Vagina (tissue), 2 donors: ENCODE results near the gene GNPAT. TPM values are rescaled to one million over a fixed set of nuclear protein-coding genes. Genes with fewer than 3 reads are reported as not detected.
"Not testable (repeated sequence)": the region's sequence is repeated elsewhere in the genome, so short reads cannot be mapped to it uniquely, and the experiment has no call there.

Source experiments
- DNase-seq, 2 donors: peaks; one replicate each; pipeline ENCODE4 v3.0.0-alpha.2; 2017; ENCODE audit errors: extremely low spot score in 2 of 2
- H3K27ac ChIP-seq: fragments of 200-600 bp; sonication (generic); one replicate; pipeline ENCODE4 v1.5.1; 2019
- H3K27me3 ChIP-seq: fragments of 200-600 bp; sonication (generic); one replicate; pipeline ENCODE4 v1.5.1; 2019
- H3K36me3 ChIP-seq, 2 donors: fragments of 200-600 bp; sonication (generic); one replicate each; pipeline ENCODE4 v1.5.1; 2017 to 2019
- H3K4me1 ChIP-seq: fragments of 200-600 bp; sonication (generic); one replicate; pipeline ENCODE4 v1.5.1; 2019
- H3K4me3 ChIP-seq, 2 donors: fragments of 200-600 bp; sonication (generic); 1 replicate in 1 of 2; 2 replicates in 1 of 2; pipeline ENCODE4 v1.5.1; 2016 to 2019
- H3K9me3 ChIP-seq: fragments of 200-600 bp; sonication (generic); one replicate; pipeline ENCODE4 v1.5.1; 2019
- CTCF ChIP-seq, 3 experiments: fragments of 450-650 bp in 2 of 3; fragments of 200-600 bp in 1 of 3; sonication (generic) in 1 of 3; IDR thresholded peaks; one replicate each; pipeline ENCODE4 v1.5.1; 2017 to 2019; ENCODE audit warnings: antibody characterized with exemption in 3 of 3, mild to moderate bottlenecking in 2 of 3, moderate library complexity in 2 of 3
- POLR2A ChIP-seq, 2 donors: fragments of 450-650 bp; IDR thresholded peaks; one replicate each; pipeline ENCODE4 v1.6.1; 2017; ENCODE audit warnings: antibody characterized with exemption in 2 of 2, mild to moderate bottlenecking in 2 of 2, moderate library complexity in 2 of 2
- POLR2AphosphoS5 ChIP-seq, 2 donors: sonication (generic); formaldehyde crosslinking; IDR thresholded peaks; one replicate each; pipeline ENCODE4 v1.9.0; 2017; ENCODE audit warnings: antibody characterized with exemption in 2 of 2, mild to moderate bottlenecking in 2 of 2, low read depth in 1 of 2; ENCODE audit not compliant: insufficient read depth in 1 of 2
- intact Hi-C: fragments of 100-400 bp; cut with DNase I; formaldehyde crosslinking; loops from one replicate; pipeline ENCODE4 v1.15.1; 2023
- total RNA-seq: library from RNA; depleted of rRNA; stranded (reverse); fragments of >200 nt; gene quantifications from one replicate; pipeline ENCODE4 v1.2.3, GENCODE V29; 2016

The GNPAT gene
- total RNA-seq, 1 donor from 2014 or later, result 28.7 TPM

GRCh38 chr1:231207437-231207836, 33.6 kb upstream of the GNPAT start:
- no peaks in the 10 kb centered on the region for H3K9me3 ChIP-seq
- no peaks in the 10 kb centered on the region for H3K4me1 ChIP-seq
- no peaks in the 10 kb centered on the region for H3K27me3 ChIP-seq
- no peak for DNase-seq
- TF ChIP-seq POLR2A (IDR thresholded peaks at IDR 0.05), result no peak
- no peak for TF ChIP-seq POLR2AphosphoS5 (IDR thresholded peaks at IDR 0.05; ENCODE audit: insufficient read depth in 1 of 2, low read depth in 1 of 2)
- no peak for TF ChIP-seq CTCF (IDR thresholded peaks at IDR 0.05)
- H3K4me3 ChIP-seq, result no peak overlapping the region
- intact Hi-C loops, result loop anchor here (5.0 kb wide), 1 partner anchor 410 kb away; no protein-coding TSS in a partner anchor
- no peak overlapping the region for H3K27ac ChIP-seq
- no peaks in the 10 kb centered on the region for H3K36me3 ChIP-seq

GRCh38 chr1:231208980-231209379, 32.0 kb upstream of the GNPAT start:
- intact Hi-C loops, result loop anchor here (5.0 kb wide), 1 partner anchor 412 kb away; no protein-coding TSS in a partner anchor

GRCh38 chr1:231209531-231209930, 31.5 kb upstream of the GNPAT start:
- no peaks in the 10 kb centered on the region for H3K9me3 ChIP-seq
- no peak overlapping the region for H3K4me3 ChIP-seq
- DNase-seq, result no peak
- no peaks in the 10 kb centered on the region for H3K36me3 ChIP-seq
- TF ChIP-seq POLR2AphosphoS5 (IDR thresholded peaks at IDR 0.05; ENCODE audit: insufficient read depth in 1 of 2, low read depth in 1 of 2) (no peak), POLR2A (IDR thresholded peaks at IDR 0.05) (no peak), CTCF (IDR thresholded peaks at IDR 0.05) (no peak)
- H3K27me3 ChIP-seq, result no peaks in the 10 kb centered on the region
- no peaks in the 10 kb centered on the region for H3K4me1 ChIP-seq
- no peak overlapping the region for H3K27ac ChIP-seq
- intact Hi-C loops, result loop anchor here (5.0 kb wide), 1 partner anchor 412 kb away; no protein-coding TSS in a partner anchor

More at GRCh38 chr1:231208980-231209379, 32.0 kb upstream of the GNPAT start:
- no peak for DNase-seq
- H3K27me3 ChIP-seq, result no peaks in the 10 kb centered on the region
- no peak overlapping the region for H3K4me3 ChIP-seq
- no peak for TF ChIP-seq POLR2A (IDR thresholded peaks at IDR 0.05)
- no peak for TF ChIP-seq CTCF (IDR thresholded peaks at IDR 0.05)
- TF ChIP-seq POLR2AphosphoS5 (IDR thresholded peaks at IDR 0.05; ENCODE audit: insufficient read depth in 1 of 2, low read depth in 1 of 2), result no peak
- H3K4me1 ChIP-seq, result no peaks in the 10 kb centered on the region
- H3K36me3 ChIP-seq, result no peaks in the 10 kb centered on the region
- H3K9me3 ChIP-seq, result no peaks in the 10 kb centered on the region
- no peak overlapping the region for H3K27ac ChIP-seq

- intact Hi-C loops, result no loop called here
- no peak for DNase-seq
- H3K27ac ChIP-seq, result no peak overlapping the region
- TF ChIP-seq POLR2AphosphoS5 (IDR thresholded peaks at IDR 0.05; ENCODE audit: insufficient read depth in 1 of 2, low read depth in 1 of 2), result no peak
- TF ChIP-seq CTCF (IDR thresholded peaks at IDR 0.05), result no peak
- TF ChIP-seq POLR2A (IDR thresholded peaks at IDR 0.05), result no peak
- H3K36me3 ChIP-seq, result no peaks in the 10 kb centered on the region
- no peaks in the 10 kb centered on the region for H3K9me3 ChIP-seq
- H3K4me1 ChIP-seq, result no peaks in the 10 kb centered on the region
- H3K27me3 ChIP-seq, result no peaks in the 10 kb centered on the region
- H3K4me3 ChIP-seq, result no peak overlapping the region
Measured at GRCh38 chr1:231210126-231210525, 30.9 kb upstream of the GNPAT start.

GRCh38 chr1:231211005-231211857, 29.8 kb upstream of the GNPAT start:
- no peak overlapping the region for H3K27ac ChIP-seq
- TF ChIP-seq POLR2AphosphoS5 (IDR thresholded peaks at IDR 0.05; ENCODE audit: insufficient read depth in 1 of 2, low read depth in 1 of 2), result peak in 1 of 2 donors; percentile 32
- TF ChIP-seq CTCF (IDR thresholded peaks at IDR 0.05), result peak; percentile 71 to 84 (median 82)
- no peak for TF ChIP-seq POLR2A (IDR thresholded peaks at IDR 0.05)
- no peak for DNase-seq
- H3K9me3 ChIP-seq, result no peaks in the 10 kb centered on the region
- H3K27me3 ChIP-seq, result no peaks in the 10 kb centered on the region
- intact Hi-C loops, result no loop called here
- H3K36me3 ChIP-seq, result no peaks in the 10 kb centered on the region
- H3K4me3 ChIP-seq, result peak overlapping the region; percentile 25 to 43
- H3K4me1 ChIP-seq, result no peaks in the 10 kb centered on the region

- intact Hi-C loops, H3K9me3 ChIP-seq, H3K36me3 ChIP-seq, H3K27ac ChIP-seq, H3K4me3 ChIP-seq, H3K4me1 ChIP-seq, H3K27me3 ChIP-seq, DNase-seq: not testable (repeated sequence)
Measured at GRCh38 chr1:231212301-231212700, 28.7 kb upstream of the GNPAT start.
